ENCODE measurements around the gene E2F1. TPM values are rescaled to one million over a fixed set of nuclear protein-coding genes. Genes with fewer than 3 reads are reported as not detected.

Gene E2F1
- total RNA-seq, 1 donor from 2014 or later: 3.9 TPM

DNA sequence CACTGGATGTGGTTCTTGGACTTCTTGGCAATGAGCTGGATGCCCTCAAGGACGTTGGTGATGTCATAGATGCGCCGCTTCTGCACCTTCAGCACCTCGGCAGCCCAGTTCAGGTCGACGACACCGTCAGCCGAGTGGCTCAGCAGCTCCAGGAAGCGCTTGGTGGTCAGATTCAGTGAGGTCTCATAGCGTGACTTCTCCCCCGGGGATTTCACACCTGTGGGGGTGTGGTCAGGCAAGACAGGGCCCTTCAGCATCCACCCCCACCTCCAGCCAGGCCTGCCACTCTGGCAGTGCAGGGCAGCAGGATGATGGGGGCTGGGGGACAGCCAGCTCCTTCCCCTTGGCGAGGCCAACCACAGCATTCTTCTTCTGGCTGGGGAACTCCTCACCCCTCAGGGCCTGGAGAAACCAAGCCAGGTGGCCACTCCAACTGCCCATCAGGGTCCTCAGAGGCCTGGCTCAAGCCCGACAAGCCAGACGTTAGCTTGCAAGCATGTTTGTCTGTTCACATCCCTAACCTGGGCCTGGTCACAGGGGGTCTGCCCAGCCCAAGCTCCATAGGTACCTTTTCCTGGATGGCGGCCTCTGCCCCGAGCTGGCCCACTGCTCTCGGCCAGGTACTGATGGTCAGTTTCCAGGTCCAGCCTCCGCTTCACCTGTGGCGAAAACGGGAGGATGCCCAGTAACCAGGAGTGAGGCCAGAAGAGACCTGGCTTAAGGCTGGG is 6.3 kb downstream of the E2F1 start:
- DNase-seq (no peak), ATAC-seq (no peak)
- TF ChIP-seq, protein P1, sequence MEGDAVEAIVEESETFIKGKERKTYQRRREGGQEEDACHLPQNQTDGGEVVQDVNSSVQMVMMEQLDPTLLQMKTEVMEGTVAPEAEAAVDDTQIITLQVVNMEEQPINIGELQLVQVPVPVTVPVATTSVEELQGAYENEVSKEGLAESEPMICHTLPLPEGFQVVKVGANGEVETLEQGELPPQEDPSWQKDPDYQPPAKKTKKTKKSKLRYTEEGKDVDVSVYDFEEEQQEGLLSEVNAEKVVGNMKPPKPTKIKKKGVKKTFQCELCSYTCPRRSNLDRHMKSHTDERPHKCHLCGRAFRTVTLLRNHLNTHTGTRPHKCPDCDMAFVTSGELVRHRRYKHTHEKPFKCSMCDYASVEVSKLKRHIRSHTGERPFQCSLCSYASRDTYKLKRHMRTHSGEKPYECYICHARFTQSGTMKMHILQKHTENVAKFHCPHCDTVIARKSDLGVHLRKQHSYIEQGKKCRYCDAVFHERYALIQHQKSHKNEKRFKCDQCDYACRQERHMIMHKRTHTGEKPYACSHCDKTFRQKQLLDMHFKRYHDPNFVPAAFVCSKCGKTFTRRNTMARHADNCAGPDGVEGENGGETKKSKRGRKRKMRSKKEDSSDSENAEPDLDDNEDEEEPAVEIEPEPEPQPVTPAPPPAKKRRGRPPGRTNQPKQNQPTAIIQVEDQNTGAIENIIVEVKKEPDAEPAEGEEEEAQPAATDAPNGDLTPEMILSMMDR (IDR thresholded peaks at IDR 0.05): no peak
- H3K4me3 ChIP-seq: no peak overlapping the region
- intact Hi-C loops (cut with DNase I): no loop called here
- no peak overlapping the region for H3K27ac ChIP-seq
- H3K27me3 ChIP-seq (ENCODE audit: low read depth): no peaks in the 10 kb centered on the region
- H3K36me3 ChIP-seq: no peaks in the 10 kb centered on the region
- no peaks in the 10 kb centered on the region for H3K9me3 ChIP-seq
- H3K4me1 ChIP-seq: peaks cover 27% of the 10 kb centered on the region

DNA sequence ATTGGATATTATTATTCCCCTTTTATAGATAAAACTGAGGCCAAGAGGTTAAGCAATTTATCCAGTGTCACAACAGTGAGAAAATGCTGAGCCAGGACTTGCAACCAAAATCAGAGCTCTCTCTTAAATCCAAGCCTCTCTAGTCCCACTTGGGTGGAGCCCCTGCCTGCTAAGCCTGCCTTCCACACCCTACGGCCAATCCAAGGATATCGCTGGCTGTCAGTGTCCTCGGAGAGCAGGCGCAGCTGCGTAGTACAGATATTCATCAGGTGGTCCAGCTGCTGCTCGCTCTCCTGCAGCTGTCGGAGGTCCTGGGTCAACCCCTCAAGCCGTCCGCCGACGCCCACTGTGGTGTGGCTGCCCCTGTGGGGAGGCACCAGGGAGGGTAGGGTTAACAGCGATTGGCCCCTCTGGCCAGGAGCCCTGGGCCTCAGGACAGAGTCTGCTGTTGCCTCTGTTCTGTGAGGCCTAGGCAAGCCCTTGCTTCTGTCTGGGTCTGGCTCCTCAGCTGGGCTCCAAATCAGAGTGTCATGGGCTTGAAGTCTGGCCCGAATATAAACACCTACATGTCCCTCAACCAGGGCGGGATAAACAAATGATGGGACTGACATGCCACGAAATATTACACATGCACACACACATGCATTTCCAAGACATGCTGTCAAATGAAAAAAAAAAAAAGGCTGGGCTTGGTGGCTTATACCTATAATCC is 8.0 kb downstream of the E2F1 start:
- TF ChIP-seq, protein P1 (IDR thresholded peaks at IDR 0.05): no peak
- intact Hi-C loops (cut with DNase I): no loop called here
- Histone ChIP-seq H3K9me3 (no peaks in the 10 kb centered on the region), H3K36me3 (no peaks in the 10 kb centered on the region), H3K4me1 (peaks cover 26% of the 10 kb centered on the region), H3K4me3 (no peak overlapping the region), H3K27me3 (ENCODE audit: low read depth) (no peaks in the 10 kb centered on the region), H3K27ac (no peak overlapping the region)
- DNase-seq: no peak
- ATAC-seq: no peak

DNA sequence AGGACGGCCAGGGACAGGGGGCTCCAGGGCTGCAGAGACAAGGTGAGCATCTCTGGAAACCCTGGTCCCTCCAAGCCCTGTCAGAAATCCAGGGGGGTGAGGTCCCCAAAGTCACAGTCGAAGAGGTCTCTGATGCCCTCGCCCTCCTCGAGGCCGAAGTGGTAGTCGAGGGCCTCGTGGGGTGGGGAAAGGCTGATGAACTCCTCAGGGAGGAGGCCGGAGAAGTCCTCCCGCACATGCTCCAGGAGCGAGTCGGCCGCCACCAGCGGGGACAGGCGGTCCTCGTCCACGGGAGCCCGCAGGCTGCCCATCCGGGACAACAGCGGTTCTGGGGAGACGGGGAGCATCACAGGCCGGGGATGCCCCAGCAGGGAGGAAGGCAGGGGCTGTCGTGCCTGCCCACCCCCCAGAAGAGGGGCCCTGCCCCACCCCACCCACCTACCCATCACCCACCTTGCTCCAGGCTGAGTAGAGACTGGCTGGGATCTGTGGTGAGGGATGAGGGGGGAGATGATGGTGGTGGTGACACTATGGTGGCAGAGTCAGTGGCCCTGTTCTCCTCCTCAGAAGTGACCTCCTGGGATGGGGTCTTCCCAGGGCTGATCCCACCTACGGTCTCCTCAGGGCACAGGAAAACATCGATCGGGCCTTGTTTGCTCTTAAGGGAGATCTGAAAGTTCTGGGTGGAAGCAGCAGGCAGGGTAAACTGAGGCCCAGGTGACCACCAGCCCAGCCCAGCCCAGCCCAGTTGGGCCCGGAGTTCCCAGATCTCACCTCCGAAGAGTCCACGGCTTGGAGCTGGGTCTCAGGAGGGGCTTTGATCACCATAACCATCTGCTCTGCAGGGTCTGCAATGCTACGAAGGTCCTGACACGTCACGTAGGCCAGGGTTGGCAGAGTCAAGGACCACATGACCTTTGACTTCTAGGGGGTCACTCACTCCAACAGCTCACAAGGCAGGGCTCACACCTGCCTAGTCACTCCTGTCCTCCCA is 9.2 kb downstream of the E2F1 start:
- TF ChIP-seq, protein P1 (IDR thresholded peaks at IDR 0.05): no peak
- peak overlapping the region; percentile 32 for H3K27ac ChIP-seq
- H3K4me1 ChIP-seq: peaks cover 36% of the 10 kb centered on the region
- no peaks in the 10 kb centered on the region for H3K27me3 ChIP-seq (ENCODE audit: low read depth)
- intact Hi-C loops (cut with DNase I): no loop called here
- H3K4me3 ChIP-seq: no peak overlapping the region
- no peak for ATAC-seq
- DNase-seq: no peak
- H3K9me3 ChIP-seq: no peaks in the 10 kb centered on the region
- no peaks in the 10 kb centered on the region for H3K36me3 ChIP-seq

DNA sequence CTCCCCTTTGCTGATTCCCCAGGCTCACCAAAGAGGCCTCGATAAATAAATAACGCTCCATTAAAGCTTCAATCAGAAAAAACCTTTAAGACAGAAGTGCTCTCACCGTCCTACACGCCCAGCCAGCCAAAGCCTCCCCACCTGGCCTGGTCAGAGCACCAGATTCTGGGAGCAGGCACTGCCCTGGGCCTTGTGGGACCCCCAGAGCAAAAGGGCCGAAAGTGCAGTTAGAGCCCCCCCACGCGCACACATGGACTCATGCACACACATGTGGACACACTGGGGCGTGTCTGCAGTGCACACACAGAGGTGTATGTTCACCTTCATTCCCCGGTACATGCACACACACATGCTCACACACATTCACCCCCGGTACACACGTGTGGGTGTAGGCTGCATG is 10.1 kb downstream of the E2F1 start:
- Histone ChIP-seq H3K36me3 (peaks cover 4% of the 10 kb centered on the region), H3K9me3 (no peaks in the 10 kb centered on the region), H3K4me1 (peaks cover 36% of the 10 kb centered on the region), H3K27ac (peak overlapping the region; percentile 83), H3K4me3 (no peak overlapping the region), H3K27me3 (ENCODE audit: low read depth) (no peaks in the 10 kb centered on the region)
- TF ChIP-seq, protein P1 (IDR thresholded peaks at IDR 0.05): no peak
- ATAC-seq: no peak
- intact Hi-C loops (cut with DNase I): no loop called here
- no peak for DNase-seq

Measured in lower lobe of right lung (tissue), 2 donors.